Uterus (tissue), 4 donors: ENCODE measurements around the gene LLGL1. TPM values are rescaled to one million over a fixed set of nuclear protein-coding genes. Genes with fewer than 3 reads are reported as not detected.

Experiments
- DNase-seq, 2 donors: peaks; one replicate each; pipeline ENCODE4 v3.0.0-alpha.2; 2019 to 2020
- H3K27ac ChIP-seq, 2 donors: fragments of 200-600 bp; sonication (generic); 1 replicate in 1 of 2; 2 replicates in 1 of 2; pipeline ENCODE4 v1.5.1; 2016 to 2018
- H3K27me3 ChIP-seq, 2 donors: fragments of 200-600 bp; sonication (generic); one replicate each; pipeline ENCODE4 v1.5.1; 2018 to 2019; ENCODE audit warnings: control low read depth in 1 of 2
- H3K36me3 ChIP-seq, 2 donors: fragments of 200-600 bp; sonication (generic); one replicate each; pipeline ENCODE4 v1.5.1; 2019; ENCODE audit warnings: control low read depth in 1 of 2
- H3K4me1 ChIP-seq, 2 donors: fragments of 200-600 bp; sonication (generic); one replicate each; pipeline ENCODE4 v1.5.1; 2018 to 2019; ENCODE audit warnings: control low read depth in 1 of 2
- H3K4me3 ChIP-seq, 2 donors: fragments of 200-600 bp; sonication (generic); 1 replicate in 1 of 2; 2 replicates in 1 of 2; pipeline ENCODE4 v1.5.1; 2018 to 2019; ENCODE audit warnings: mild to moderate bottlenecking in 1 of 2
- H3K9me3 ChIP-seq, 2 donors: fragments of 200-600 bp; sonication (generic); one replicate each; pipeline ENCODE4 v1.5.1; 2019; ENCODE audit warnings: control low read depth in 1 of 2
- POLR2A ChIP-seq, 2 donors: fragments of 450-650 bp; IDR thresholded peaks; one replicate each; pipeline ENCODE4 v1.6.1; 2016; ENCODE audit warnings: antibody characterized with exemption in 2 of 2, mild to moderate bottlenecking in 1 of 2, moderate library complexity in 1 of 2
- intact Hi-C: fragments of 100-400 bp; cut with DNase I; formaldehyde crosslinking; loops from one replicate; pipeline ENCODE4 v1.15.1; 2023; ENCODE audit warnings: low total_unique reads
- total RNA-seq, 4 donors: library from RNA; depleted of rRNA in 3 of 4; stranded (reverse); fragments of >200 nt in 3 of 4; gene quantifications; one replicate each; pipeline versions ENCODE4 v1.1.0 to v1.2.4, GENCODE V29; 2014 to 2023
- TF ChIP-seq, protein P1 (sequence below), 4 experiments: fragments of 200-600 bp in 2 of 4; fragments of 450-650 bp in 2 of 4; sonication (generic) in 2 of 4; IDR thresholded peaks; one replicate each; pipeline ENCODE4 v1.5.1; 2016 to 2019; ENCODE audit warnings: antibody characterized with exemption in 4 of 4, mild to moderate bottlenecking in 2 of 4, moderate library complexity in 1 of 4
- donor health status: DM: yes; HTN: yes; CAD: no.

LLGL1 gene
- total RNA-seq, 4 donors from 2014 or later: 7.6 to 72.0 (median 23.1) TPM

- Histone ChIP-seq H3K36me3 (no peaks in the 10 kb centered on the region), H3K4me3 (no peak overlapping the region), H3K27me3 (no peaks in the 10 kb centered on the region), H3K27ac (no peak overlapping the region), H3K4me1 (no peaks in the 10 kb centered on the region), H3K9me3 (no peaks in the 10 kb centered on the region)
- TF ChIP-seq POLR2A (IDR thresholded peaks at IDR 0.05): no peak
- TF ChIP-seq, protein P1, sequence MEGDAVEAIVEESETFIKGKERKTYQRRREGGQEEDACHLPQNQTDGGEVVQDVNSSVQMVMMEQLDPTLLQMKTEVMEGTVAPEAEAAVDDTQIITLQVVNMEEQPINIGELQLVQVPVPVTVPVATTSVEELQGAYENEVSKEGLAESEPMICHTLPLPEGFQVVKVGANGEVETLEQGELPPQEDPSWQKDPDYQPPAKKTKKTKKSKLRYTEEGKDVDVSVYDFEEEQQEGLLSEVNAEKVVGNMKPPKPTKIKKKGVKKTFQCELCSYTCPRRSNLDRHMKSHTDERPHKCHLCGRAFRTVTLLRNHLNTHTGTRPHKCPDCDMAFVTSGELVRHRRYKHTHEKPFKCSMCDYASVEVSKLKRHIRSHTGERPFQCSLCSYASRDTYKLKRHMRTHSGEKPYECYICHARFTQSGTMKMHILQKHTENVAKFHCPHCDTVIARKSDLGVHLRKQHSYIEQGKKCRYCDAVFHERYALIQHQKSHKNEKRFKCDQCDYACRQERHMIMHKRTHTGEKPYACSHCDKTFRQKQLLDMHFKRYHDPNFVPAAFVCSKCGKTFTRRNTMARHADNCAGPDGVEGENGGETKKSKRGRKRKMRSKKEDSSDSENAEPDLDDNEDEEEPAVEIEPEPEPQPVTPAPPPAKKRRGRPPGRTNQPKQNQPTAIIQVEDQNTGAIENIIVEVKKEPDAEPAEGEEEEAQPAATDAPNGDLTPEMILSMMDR (IDR thresholded peaks at IDR 0.05): peak; percentile 78 to 95 (median 89)
- intact Hi-C loops: loop anchor here (5.0 kb wide), 1 partner anchor 75 kb away; no protein-coding TSS in a partner anchor
- peak; percentile 71 to 78 for DNase-seq
Measured at GRCh38 chr17:18217412-18218015, 7.9 kb upstream of the LLGL1 start.

GRCh38 chr17:18218756-18219415 lies 6.5 kb upstream of the LLGL1 start:
- H3K9me3 ChIP-seq: no peaks in the 10 kb centered on the region
- no peaks in the 10 kb centered on the region for H3K27me3 ChIP-seq
- no peaks in the 10 kb centered on the region for H3K4me1 ChIP-seq
- H3K4me3 ChIP-seq: no peak overlapping the region
- no peaks in the 10 kb centered on the region for H3K36me3 ChIP-seq
- H3K27ac ChIP-seq: peak overlapping the region in 1 of 2 donors; percentile 18
- peak in 1 of 2 donors; percentile 50 for DNase-seq
- intact Hi-C loops: loop anchor here (5.0 kb wide), 1 partner anchor 77 kb away; no protein-coding TSS in a partner anchor
- no peak for TF ChIP-seq POLR2A (IDR thresholded peaks at IDR 0.05)
- TF ChIP-seq, protein P1 (IDR thresholded peaks at IDR 0.05): no peak

DNA sequence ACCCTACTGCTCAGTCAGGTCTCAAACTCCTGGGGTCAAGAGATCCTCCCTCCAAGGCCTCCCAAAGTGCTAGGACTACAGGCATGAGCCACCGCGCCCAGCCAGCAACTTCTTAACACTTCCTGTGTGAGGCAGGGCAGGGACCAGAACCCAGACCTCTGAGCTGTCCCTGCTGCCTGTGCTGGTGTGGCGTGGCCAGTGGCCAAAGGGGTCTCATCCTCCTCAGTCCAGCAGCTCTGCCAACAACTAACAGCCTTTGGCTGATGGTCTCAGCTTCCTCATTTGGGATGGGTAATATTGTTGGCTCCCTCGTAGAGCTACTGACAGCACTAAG lies 1.4 kb upstream of the LLGL1 start:
- Histone ChIP-seq H3K27ac (peak overlapping the region; percentile 78 to 82), H3K36me3 (no peaks in the 10 kb centered on the region), H3K27me3 (no peaks in the 10 kb centered on the region), H3K4me3 (no peak overlapping the region), H3K4me1 (peaks cover 0 to 8% of the 10 kb centered on the region in 2 donors), H3K9me3 (no peaks in the 10 kb centered on the region)
- DNase-seq: no peak
- intact Hi-C loops: no loop called here
- TF ChIP-seq, protein P1 (IDR thresholded peaks at IDR 0.05): no peak
- no peak for TF ChIP-seq POLR2A (IDR thresholded peaks at IDR 0.05)

DNA sequence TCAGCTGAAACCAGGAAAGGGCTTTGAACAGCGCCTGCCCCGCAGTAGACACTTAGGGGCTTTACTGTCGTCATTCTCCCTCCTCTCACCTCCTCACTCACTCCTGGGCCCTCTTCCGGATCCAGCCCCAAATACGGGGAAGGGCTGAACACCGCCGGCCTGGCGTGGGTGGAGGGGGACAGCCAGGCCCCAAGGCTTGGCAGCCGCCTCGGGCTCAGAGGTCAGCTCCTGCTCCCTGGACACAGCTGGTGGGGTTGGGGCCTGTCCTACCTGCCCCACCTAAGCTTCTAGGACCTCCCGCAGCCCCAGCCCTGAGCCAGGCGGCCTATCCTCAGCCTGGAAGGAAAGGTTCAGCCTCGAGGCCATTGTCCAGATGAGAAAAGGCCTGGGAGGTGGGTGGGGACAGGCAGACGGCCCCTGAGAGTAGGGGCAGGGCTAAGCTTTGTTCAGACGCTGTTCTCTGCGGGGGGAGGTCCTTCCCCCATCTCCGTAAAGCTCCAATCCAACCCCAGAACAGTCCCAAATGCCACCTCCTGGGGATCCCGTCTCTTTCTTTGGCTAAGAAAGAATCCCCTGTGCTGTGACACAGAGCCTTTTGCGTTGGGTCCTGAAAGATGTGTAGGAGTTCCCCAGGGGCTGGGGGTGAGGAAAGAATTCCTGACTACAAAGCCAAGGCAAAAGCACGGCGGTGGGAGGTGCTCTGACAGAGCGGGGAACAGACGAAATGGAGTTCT lies 881 bp upstream of the LLGL1 start:
- intact Hi-C loops: no loop called here
- TF ChIP-seq POLR2A (IDR thresholded peaks at IDR 0.05): no peak
- TF ChIP-seq, protein P1 (IDR thresholded peaks at IDR 0.05): no peak
- Histone ChIP-seq H3K4me3 (peak overlapping the region; percentile 24 to 33), H3K4me1 (peaks cover 0 to 8% of the 10 kb centered on the region in 2 donors), H3K36me3 (no peaks in the 10 kb centered on the region), H3K9me3 (no peaks in the 10 kb centered on the region), H3K27me3 (no peaks in the 10 kb centered on the region), H3K27ac (peak overlapping the region; percentile 78 to 82)
- DNase-seq: peak; percentile 50 to 67
